GM13977 (cell line): ENCODE measurements around the gene EPHA6.
A peak's percentile ranks its signal among the peaks of the same experiment; 100 is the strongest.

Source experiments
- DNase-seq: peaks from one replicate; pipeline ENCODE4 v3.0.0; 2012; ENCODE audit warnings: low spot score
- CTCF ChIP-seq: IDR thresholded peaks from 2 replicates; pipeline ENCODE4 v1.5.1; 2012; ENCODE audit warnings: mild to moderate bottlenecking, control low read depth; ENCODE audit not compliant: insufficient read depth; ENCODE audit errors: extremely low read depth, missing control alignments
- in situ Hi-C: fragments of 300-500 bp; cut with MboI; formaldehyde crosslinking; loops from one replicate; pipeline ENCODE4 v1.12.0; 2022; ENCODE audit warnings: low sequenced_read_pairs, low pct_unique_long_range_greater_than_20kb, mixed read lengths, inconsistent platforms; ENCODE audit not compliant: unreplicated experiment

EPHA6 gene

GRCh38 chr3:97712919-97713318 lies 898.5 kb downstream of the EPHA6 start:
- TF ChIP-seq CTCF, result no peak
- no peak for DNase-seq
- in situ Hi-C loops, result loop anchor here (25.0 kb wide), 1 partner anchor 851 kb away; no protein-coding TSS in a partner anchor

GRCh38 chr3:97713634-97714033 lies 899.2 kb downstream of the EPHA6 start:
- no peak for DNase-seq
- TF ChIP-seq CTCF, result no peak
- in situ Hi-C loops, result loop anchor here (25.0 kb wide), 1 partner anchor 851 kb away; no protein-coding TSS in a partner anchor

- TF ChIP-seq CTCF, result peak; percentile 88
- in situ Hi-C loops, result loop anchor here (25.0 kb wide), 1 partner anchor 857 kb away; no protein-coding TSS in a partner anchor
- DNase-seq, result peak; percentile 34
Measured at GRCh38 chr3:97719156-97719821, 904.9 kb downstream of the EPHA6 start.

- in situ Hi-C loops, result loop anchor here (25.0 kb wide), 1 partner anchor 858 kb away; no protein-coding TSS in a partner anchor
- no peak for TF ChIP-seq CTCF
- DNase-seq, result no peak
Measured at GRCh38 chr3:97720417-97720816, 906.0 kb downstream of the EPHA6 start.

GRCh38 chr3:97721446-97721845 lies 907.1 kb downstream of the EPHA6 start:
- DNase-seq, result no peak
- no peak for TF ChIP-seq CTCF
- in situ Hi-C loops, result loop anchor here (25.0 kb wide), 1 partner anchor 859 kb away; no protein-coding TSS in a partner anchor

- DNase-seq, result no peak
- no peak for TF ChIP-seq CTCF
- in situ Hi-C loops, result no loop called here
Measured at GRCh38 chr3:97736928-97737327, 922.5 kb downstream of the EPHA6 start.

- no peak for DNase-seq
- in situ Hi-C loops, result no loop called here
- no peak for TF ChIP-seq CTCF
Measured at GRCh38 chr3:97738761-97739160, 924.4 kb downstream of the EPHA6 start.
